Breast epithelium (tissue), 3 donors: Measurements from ENCODE around the gene GNG7.

Source experiments
- CTCF ChIP-seq, 3 donors: fragments of 450-650 bp; IDR thresholded peaks; one replicate each; pipeline ENCODE4 v1.5.1; 2016 to 2017; ENCODE audit warnings: antibody characterized with exemption in 3 of 3, mild to moderate bottlenecking in 3 of 3, moderate library complexity in 3 of 3
- POLR2A ChIP-seq: fragments of 450-650 bp; IDR thresholded peaks from one replicate; pipeline ENCODE4 v1.6.1; 2016; ENCODE audit warnings: antibody characterized with exemption, mild to moderate bottlenecking, moderate library complexity
- POLR2AphosphoS5 ChIP-seq, 3 donors: sonication (generic); formaldehyde crosslinking; IDR thresholded peaks; one replicate each; pipeline ENCODE4 v1.6.1; 2017; ENCODE audit warnings: antibody characterized with exemption in 3 of 3

- no peak for TF ChIP-seq POLR2A
- no peak for TF ChIP-seq CTCF (IDR thresholded peaks at IDR 0.05)
- no peak for TF ChIP-seq POLR2AphosphoS5 (IDR thresholded peaks at IDR 0.05)
Observed at GRCh38 chr19:2729943-2730818, 27.7 kb upstream of the GNG7 start.
